ENCODE measurements around the gene MMRN1. TPM values are rescaled to one million over a fixed set of nuclear protein-coding genes. Genes with fewer than 3 reads are reported as not detected.

MMRN1 gene
- total RNA-seq, 2 donors from 2014 or later: 6.7 to 11.9 TPM

- H3K9me3 ChIP-seq: no peaks in the 10 kb centered on the region
- TF ChIP-seq, protein P1, sequence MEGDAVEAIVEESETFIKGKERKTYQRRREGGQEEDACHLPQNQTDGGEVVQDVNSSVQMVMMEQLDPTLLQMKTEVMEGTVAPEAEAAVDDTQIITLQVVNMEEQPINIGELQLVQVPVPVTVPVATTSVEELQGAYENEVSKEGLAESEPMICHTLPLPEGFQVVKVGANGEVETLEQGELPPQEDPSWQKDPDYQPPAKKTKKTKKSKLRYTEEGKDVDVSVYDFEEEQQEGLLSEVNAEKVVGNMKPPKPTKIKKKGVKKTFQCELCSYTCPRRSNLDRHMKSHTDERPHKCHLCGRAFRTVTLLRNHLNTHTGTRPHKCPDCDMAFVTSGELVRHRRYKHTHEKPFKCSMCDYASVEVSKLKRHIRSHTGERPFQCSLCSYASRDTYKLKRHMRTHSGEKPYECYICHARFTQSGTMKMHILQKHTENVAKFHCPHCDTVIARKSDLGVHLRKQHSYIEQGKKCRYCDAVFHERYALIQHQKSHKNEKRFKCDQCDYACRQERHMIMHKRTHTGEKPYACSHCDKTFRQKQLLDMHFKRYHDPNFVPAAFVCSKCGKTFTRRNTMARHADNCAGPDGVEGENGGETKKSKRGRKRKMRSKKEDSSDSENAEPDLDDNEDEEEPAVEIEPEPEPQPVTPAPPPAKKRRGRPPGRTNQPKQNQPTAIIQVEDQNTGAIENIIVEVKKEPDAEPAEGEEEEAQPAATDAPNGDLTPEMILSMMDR (IDR thresholded peaks at IDR 0.05): no peak
- no peaks in the 10 kb centered on the region for H3K4me1 ChIP-seq
- H3K4me3 ChIP-seq: no peak overlapping the region
- no peaks in the 10 kb centered on the region for H3K27me3 ChIP-seq
- H3K36me3 ChIP-seq: no peaks in the 10 kb centered on the region
- no peak overlapping the region for H3K27ac ChIP-seq
- DNase-seq: no peak
- no peak overlapping the region for H3K9ac ChIP-seq (ENCODE audit: low read depth in 2 of 2, low read length in 2 of 2)
- intact Hi-C loops (cut with DNase I): no loop called here
These were observed 102.6 kb downstream of the MMRN1 start for GRCh38 chr4:89997171-89997704.

- no peaks in the 10 kb centered on the region for H3K9me3 ChIP-seq
- no peaks in the 10 kb centered on the region for H3K4me1 ChIP-seq
- H3K27ac ChIP-seq: no peak overlapping the region
- H3K36me3 ChIP-seq: no peaks in the 10 kb centered on the region
- intact Hi-C loops (cut with DNase I): no loop called here
- TF ChIP-seq, protein P1 (IDR thresholded peaks at IDR 0.05): no peak
- H3K27me3 ChIP-seq: no peaks in the 10 kb centered on the region
- H3K9ac ChIP-seq (ENCODE audit: low read depth in 2 of 2, low read length in 2 of 2): no peak overlapping the region
- no peak overlapping the region for H3K4me3 ChIP-seq
- DNase-seq: no peak
These were observed 103.9 kb downstream of the MMRN1 start for GRCh38 chr4:89998469-89999011.

GRCh38 chr4:90001023-90001422 lies 106.4 kb downstream of the MMRN1 start:
- TF ChIP-seq, protein P1 (IDR thresholded peaks at IDR 0.05): no peak
- H3K9me3 ChIP-seq: no peaks in the 10 kb centered on the region
- H3K4me1 ChIP-seq: no peaks in the 10 kb centered on the region
- H3K27ac ChIP-seq: no peak overlapping the region
- H3K4me3 ChIP-seq: no peak overlapping the region
- H3K9ac ChIP-seq (ENCODE audit: low read depth in 2 of 2, low read length in 2 of 2): no peak overlapping the region
- no peaks in the 10 kb centered on the region for H3K36me3 ChIP-seq
- H3K27me3 ChIP-seq: no peaks in the 10 kb centered on the region
- intact Hi-C loops (cut with DNase I): no loop called here
- DNase-seq: no peak

- Histone ChIP-seq H3K27me3 (no peaks in the 10 kb centered on the region), H3K27ac (no peak overlapping the region), H3K4me1 (no peaks in the 10 kb centered on the region), H3K36me3 (no peaks in the 10 kb centered on the region), H3K4me3 (no peak overlapping the region), H3K9ac (ENCODE audit: low read depth in 2 of 2, low read length in 2 of 2) (no peak overlapping the region), H3K9me3 (no peaks in the 10 kb centered on the region)
- TF ChIP-seq, protein P1 (IDR thresholded peaks at IDR 0.05): no peak
- intact Hi-C loops (cut with DNase I): no loop called here
- DNase-seq: no peak
These were observed 107.9 kb downstream of the MMRN1 start for GRCh38 chr4:90002441-90003062.

Other genes starting within 250 kb of the MMRN1 start
- 1 to 10 TPM; 1.2 to 5.7 TPM for gene SNCA, start 57.7 kb upstream of the MMRN1 start, total RNA-seq
- 10 to 100 TPM; 11.2 to 13.4 TPM for gene CCSER1, start 232.5 kb downstream of the MMRN1 start, total RNA-seq

Measured in colonic mucosa (tissue), 4 donors.